ENCODE data around the gene BPI.
"Not testable (repeated sequence)": the region's sequence is repeated elsewhere in the genome, so short reads cannot be mapped to it uniquely, and the experiment has no call there.

BPI gene

GRCh38 chr20:38301309-38301708, 2.6 kb upstream of the BPI start:
- H3K4me1 ChIP-seq, result no peaks in the 10 kb centered on the region
- no peak for DNase-seq (ENCODE audit: low spot score in 2 of 2)
- H3K36me3 ChIP-seq (replicated peaks), result no peaks in the 10 kb centered on the region
- peaks cover 13% of the 10 kb centered on the region; the same call in 1 of the 2 replicates for H3K27me3 ChIP-seq (ENCODE audit: low read depth)
- in situ Hi-C loops (cut with MboI; ENCODE audit: low sequenced_read_pairs), result loop anchor here (10.0 kb wide), 1 partner anchor 57 kb away; no protein-coding TSS in a partner anchor
- H3K9me3 ChIP-seq, result no peaks in the 10 kb centered on the region
- H3K4me3 ChIP-seq, result no peak overlapping the region

- in situ Hi-C loops (cut with MboI; ENCODE audit: low sequenced_read_pairs), result loop anchor here (10.0 kb wide), 1 partner anchor 58 kb away; no protein-coding TSS in a partner anchor
- Histone ChIP-seq H3K27me3 (ENCODE audit: low read depth) (peaks cover 13% of the 10 kb centered on the region; the same call in 1 of the 2 replicates), H3K36me3 (replicated peaks) (no peaks in the 10 kb centered on the region), H3K4me3 (no peak overlapping the region), H3K9me3 (no peaks in the 10 kb centered on the region), H3K4me1 (no peaks in the 10 kb centered on the region)
- DNase-seq (ENCODE audit: low spot score in 2 of 2), result no peak
Measured at GRCh38 chr20:38302786-38303185, 1.2 kb upstream of the BPI start.

GRCh38 chr20:38304845-38305447, 990 bp downstream of the BPI start:
- Histone ChIP-seq H3K4me3 (no peak overlapping the region), H3K4me1 (no peaks in the 10 kb centered on the region), H3K27me3 (ENCODE audit: low read depth) (peaks cover 13% of the 10 kb centered on the region; the same call in 1 of the 2 replicates), H3K36me3 (replicated peaks) (no peaks in the 10 kb centered on the region), H3K9me3 (no peaks in the 10 kb centered on the region)
- in situ Hi-C loops (cut with MboI; ENCODE audit: low sequenced_read_pairs), result loop anchor here (10.0 kb wide), 1 partner anchor 60 kb away; no protein-coding TSS in a partner anchor
- DNase-seq (ENCODE audit: low spot score in 2 of 2), result peak in 1 of 2 experiments; percentile 57

GRCh38 chr20:38305541-38305940, 1.6 kb downstream of the BPI start:
- Histone ChIP-seq H3K36me3 (replicated peaks) (no peaks in the 10 kb centered on the region), H3K4me1 (no peaks in the 10 kb centered on the region), H3K9me3 (no peaks in the 10 kb centered on the region), H3K4me3 (no peak overlapping the region), H3K27me3 (ENCODE audit: low read depth) (peaks cover 13% of the 10 kb centered on the region; the same call in 1 of the 2 replicates)
- in situ Hi-C loops (cut with MboI; ENCODE audit: low sequenced_read_pairs), result loop anchor here (10.0 kb wide), 1 partner anchor 61 kb away; no protein-coding TSS in a partner anchor
- no peak for DNase-seq (ENCODE audit: low spot score in 2 of 2)

- in situ Hi-C loops (cut with MboI; ENCODE audit: low sequenced_read_pairs), result loop anchor here (10.0 kb wide), 1 partner anchor 62 kb away; no protein-coding TSS in a partner anchor
- no peaks in the 10 kb centered on the region for H3K36me3 ChIP-seq (replicated peaks)
- H3K27me3 ChIP-seq (ENCODE audit: low read depth), result peaks cover 13% of the 10 kb centered on the region; the same call in 1 of the 2 replicates
- no peak overlapping the region for H3K4me3 ChIP-seq
- H3K4me1 ChIP-seq, result no peaks in the 10 kb centered on the region
- no peaks in the 10 kb centered on the region for H3K9me3 ChIP-seq
- no peak for DNase-seq (ENCODE audit: low spot score in 2 of 2)
Measured at GRCh38 chr20:38306379-38306778, 2.4 kb downstream of the BPI start.

GRCh38 chr20:38307371-38308046, 3.6 kb downstream of the BPI start:
- Histone ChIP-seq H3K27me3 (ENCODE audit: low read depth) (peaks cover 13% of the 10 kb centered on the region; the same call in 1 of the 2 replicates), H3K4me3 (no peak overlapping the region), H3K9me3 (no peaks in the 10 kb centered on the region), H3K4me1 (no peaks in the 10 kb centered on the region), H3K36me3 (replicated peaks) (no peaks in the 10 kb centered on the region)
- in situ Hi-C loops (cut with MboI; ENCODE audit: low sequenced_read_pairs), result loop anchor here (10.0 kb wide), 1 partner anchor 63 kb away; no protein-coding TSS in a partner anchor
- DNase-seq (ENCODE audit: low spot score in 2 of 2), result no peak

GRCh38 chr20:38308047-38308438, 4.1 kb downstream of the BPI start:
- in situ Hi-C loops (cut with MboI; ENCODE audit: low sequenced_read_pairs), result loop anchor here (10.0 kb wide), 1 partner anchor 63 kb away; no protein-coding TSS in a partner anchor
- peaks cover 11% of the 10 kb centered on the region; the same call in 1 of the 2 replicates for H3K27me3 ChIP-seq (ENCODE audit: low read depth)

GRCh38 chr20:38308447-38308846, 4.5 kb downstream of the BPI start:
- H3K4me1 ChIP-seq, result no peaks in the 10 kb centered on the region
- DNase-seq (ENCODE audit: low spot score in 2 of 2), result no peak
- H3K36me3 ChIP-seq (replicated peaks), result no peaks in the 10 kb centered on the region
- peaks cover 7% of the 10 kb centered on the region; the same call in 1 of the 2 replicates for H3K27me3 ChIP-seq (ENCODE audit: low read depth)
- no peaks in the 10 kb centered on the region for H3K9me3 ChIP-seq
- H3K4me3 ChIP-seq, result no peak overlapping the region
- in situ Hi-C loops (cut with MboI; ENCODE audit: low sequenced_read_pairs), result loop anchor here (10.0 kb wide), 1 partner anchor 64 kb away; no protein-coding TSS in a partner anchor

More at GRCh38 chr20:38308047-38308438, 4.1 kb downstream of the BPI start:
- H3K4me3 ChIP-seq, result no peak overlapping the region
- H3K4me1 ChIP-seq, result no peaks in the 10 kb centered on the region
- H3K9me3 ChIP-seq, result no peaks in the 10 kb centered on the region
- DNase-seq (ENCODE audit: low spot score in 2 of 2), result no peak
- H3K36me3 ChIP-seq (replicated peaks), result no peaks in the 10 kb centered on the region

- H3K27me3 ChIP-seq (ENCODE audit: low read depth), result no peaks in the 10 kb centered on the region
- no peak for DNase-seq (ENCODE audit: low spot score in 2 of 2)
- in situ Hi-C loops (cut with MboI; ENCODE audit: low sequenced_read_pairs), result no loop called here
- no peaks in the 10 kb centered on the region for H3K4me1 ChIP-seq
- no peaks in the 10 kb centered on the region for H3K36me3 ChIP-seq (replicated peaks)
- H3K9me3 ChIP-seq, result no peaks in the 10 kb centered on the region
- H3K4me3 ChIP-seq, result no peak overlapping the region
Measured at GRCh38 chr20:38311091-38311490, 7.1 kb downstream of the BPI start.

- Histone ChIP-seq H3K4me3 (no peak overlapping the region), H3K4me1 (no peaks in the 10 kb centered on the region), H3K36me3 (replicated peaks) (no peaks in the 10 kb centered on the region), H3K9me3 (no peaks in the 10 kb centered on the region), H3K27me3 (ENCODE audit: low read depth) (no peaks in the 10 kb centered on the region)
- in situ Hi-C loops (cut with MboI; ENCODE audit: low sequenced_read_pairs), result no loop called here
- no peak for DNase-seq (ENCODE audit: low spot score in 2 of 2)
Measured at GRCh38 chr20:38311491-38311890, 7.5 kb downstream of the BPI start.

GRCh38 chr20:38313676-38314075, 9.7 kb downstream of the BPI start:
- H3K27me3 ChIP-seq (ENCODE audit: low read depth), result no peaks in the 10 kb centered on the region
- no peak overlapping the region for H3K4me3 ChIP-seq
- no peaks in the 10 kb centered on the region for H3K9me3 ChIP-seq
- in situ Hi-C loops (cut with MboI; ENCODE audit: low sequenced_read_pairs), result no loop called here
- DNase-seq (ENCODE audit: low spot score in 2 of 2), result no peak
- H3K4me1 ChIP-seq, result no peaks in the 10 kb centered on the region
- no peaks in the 10 kb centered on the region for H3K36me3 ChIP-seq (replicated peaks)

GRCh38 chr20:38314350-38314749, 10.4 kb downstream of the BPI start:
- H3K27me3 ChIP-seq (ENCODE audit: low read depth); H3K9me3 ChIP-seq; H3K36me3 ChIP-seq (replicated peaks); DNase-seq (ENCODE audit: low spot score in 2 of 2); H3K4me3 ChIP-seq; H3K4me1 ChIP-seq; in situ Hi-C loops (cut with MboI; ENCODE audit: low sequenced_read_pairs): not testable (repeated sequence)

- in situ Hi-C loops (cut with MboI; ENCODE audit: low sequenced_read_pairs), result no loop called here
- DNase-seq (ENCODE audit: low spot score in 2 of 2), result no peak
- no peak overlapping the region for H3K4me3 ChIP-seq
- H3K36me3 ChIP-seq (replicated peaks), result no peaks in the 10 kb centered on the region
- no peaks in the 10 kb centered on the region for H3K4me1 ChIP-seq
- H3K27me3 ChIP-seq (ENCODE audit: low read depth), result no peaks in the 10 kb centered on the region
- H3K9me3 ChIP-seq, result no peaks in the 10 kb centered on the region
Measured at GRCh38 chr20:38315290-38315966, 11.5 kb downstream of the BPI start.
